Measurements from ENCODE around the gene CPT2. TPM values are rescaled to one million over a fixed set of nuclear protein-coding genes. Genes with fewer than 3 reads are reported as not detected.

CPT2 gene
- total and polyA plus RNA-seq, 2 of the 13 experiments (the other 11 are each of a cell fraction or from before 2014, with no cell fraction given) = 12.6 to 14.6 TPM

GRCh38 chr1:53238197-53239155 is 41.9 kb downstream of the CPT2 start, which contains the start of gene MAGOH (continued):
- TF ChIP-seq, protein P1, sequence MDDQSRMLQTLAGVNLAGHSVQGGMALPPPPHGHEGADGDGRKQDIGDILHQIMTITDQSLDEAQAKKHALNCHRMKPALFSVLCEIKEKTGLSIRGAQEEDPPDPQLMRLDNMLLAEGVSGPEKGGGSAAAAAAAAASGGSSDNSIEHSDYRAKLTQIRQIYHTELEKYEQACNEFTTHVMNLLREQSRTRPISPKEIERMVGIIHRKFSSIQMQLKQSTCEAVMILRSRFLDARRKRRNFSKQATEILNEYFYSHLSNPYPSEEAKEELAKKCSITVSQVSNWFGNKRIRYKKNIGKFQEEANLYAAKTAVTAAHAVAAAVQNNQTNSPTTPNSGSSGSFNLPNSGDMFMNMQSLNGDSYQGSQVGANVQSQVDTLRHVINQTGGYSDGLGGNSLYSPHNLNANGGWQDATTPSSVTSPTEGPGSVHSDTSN (CRISPR knock-in tag; IDR thresholded peaks at IDR 0.05; ENCODE audit: borderline replicate concordance) = no peak
- TF ChIP-seq KAT8 (CRISPR knock-in tag; IDR thresholded peaks at IDR 0.05) (peak; percentile 100), NR3C1 (CRISPR knock-in tag; IDR thresholded peaks at IDR 0.05) (no peak), SATB2 (CRISPR knock-in tag; IDR thresholded peaks at IDR 0.05) (no peak), HIVEP1 (CRISPR knock-in tag; IDR thresholded peaks at IDR 0.05) (peak; percentile 88), KDM1A (CRISPR knock-in tag; IDR thresholded peaks at IDR 0.05) (no peak), DMAP1 (CRISPR knock-in tag; IDR thresholded peaks at IDR 0.05) (peak; percentile 76), ZNF224 (CRISPR knock-in tag; IDR thresholded peaks at IDR 0.05) (no peak; the same call in 1 of the 2 replicates), MXD3 (CRISPR knock-in tag; IDR thresholded peaks at IDR 0.05) (peak; percentile 80; the same call in 1 of the 2 replicates), ZBTB37 (CRISPR knock-in tag; IDR thresholded peaks at IDR 0.05) (no peak), MYC (CRISPR knock-in tag; IDR thresholded peaks at IDR 0.05; ENCODE audit: borderline replicate concordance) (peak; percentile 77), RBFOX2 (IDR thresholded peaks at IDR 0.05; ENCODE audit: low read depth, low read length) (peak; percentile 93), AKAP8 (CRISPR knock-in tag; IDR thresholded peaks at IDR 0.05) (no peak; the same call in 1 of the 2 replicates), ZNF674 (CRISPR knock-in tag; IDR thresholded peaks at IDR 0.05; ENCODE audit: low read depth) (no peak), ZNF841 (CRISPR knock-in tag; IDR thresholded peaks at IDR 0.05; ENCODE audit: borderline replicate concordance) (no peak), KLF11 (CRISPR knock-in tag; IDR thresholded peaks at IDR 0.05) (0 out of 2 replicates have a peak, but pooled peaks have one; percentile 36), GATA4 (IDR thresholded peaks at IDR 0.05; ENCODE audit: borderline replicate concordance, low read depth) (no peak; the same call in 1 of the 2 replicates), ZNF230 (CRISPR knock-in tag; IDR thresholded peaks at IDR 0.05) (0 out of 2 replicates have a peak, but pooled peaks have one; percentile 29), IKZF4 (CRISPR knock-in tag; IDR thresholded peaks at IDR 0.05; ENCODE audit: borderline replicate concordance, low read depth, not compliant biosample characterization) (no peak), MTF1 (CRISPR knock-in tag; IDR thresholded peaks at IDR 0.05) (no peak; the same call in 1 of the 2 replicates), ZNF337 (CRISPR knock-in tag; IDR thresholded peaks at IDR 0.05; ENCODE audit: borderline replicate concordance, low read depth) (no peak), ZNF367 (CRISPR knock-in tag; IDR thresholded peaks at IDR 0.05; ENCODE audit: borderline replicate concordance) (0 out of 2 replicates have a peak, but pooled peaks have one; percentile 55)
